Measurements from ENCODE around the gene CD84.

DNA sequence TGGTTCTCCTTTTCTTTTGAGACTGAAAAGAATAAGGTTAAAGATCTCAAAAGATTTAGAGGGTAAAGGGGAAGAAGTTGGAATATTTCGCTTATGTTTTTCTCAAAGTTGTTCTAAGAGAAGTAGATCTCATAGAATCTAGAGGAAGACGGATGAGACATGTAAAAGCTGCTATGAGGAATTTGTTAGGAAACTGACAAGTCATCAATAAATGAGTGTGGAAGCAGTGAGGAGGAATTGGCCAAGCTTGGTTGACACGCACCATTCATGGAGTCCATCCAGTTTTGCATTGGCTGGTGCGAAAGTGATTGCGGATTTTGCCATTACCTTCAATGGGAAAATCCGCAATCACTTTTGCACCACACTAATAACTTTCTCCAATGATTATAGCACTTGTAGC lies 76.2 kb downstream of the CD84 start:
- TF ChIP-seq, protein P1, sequence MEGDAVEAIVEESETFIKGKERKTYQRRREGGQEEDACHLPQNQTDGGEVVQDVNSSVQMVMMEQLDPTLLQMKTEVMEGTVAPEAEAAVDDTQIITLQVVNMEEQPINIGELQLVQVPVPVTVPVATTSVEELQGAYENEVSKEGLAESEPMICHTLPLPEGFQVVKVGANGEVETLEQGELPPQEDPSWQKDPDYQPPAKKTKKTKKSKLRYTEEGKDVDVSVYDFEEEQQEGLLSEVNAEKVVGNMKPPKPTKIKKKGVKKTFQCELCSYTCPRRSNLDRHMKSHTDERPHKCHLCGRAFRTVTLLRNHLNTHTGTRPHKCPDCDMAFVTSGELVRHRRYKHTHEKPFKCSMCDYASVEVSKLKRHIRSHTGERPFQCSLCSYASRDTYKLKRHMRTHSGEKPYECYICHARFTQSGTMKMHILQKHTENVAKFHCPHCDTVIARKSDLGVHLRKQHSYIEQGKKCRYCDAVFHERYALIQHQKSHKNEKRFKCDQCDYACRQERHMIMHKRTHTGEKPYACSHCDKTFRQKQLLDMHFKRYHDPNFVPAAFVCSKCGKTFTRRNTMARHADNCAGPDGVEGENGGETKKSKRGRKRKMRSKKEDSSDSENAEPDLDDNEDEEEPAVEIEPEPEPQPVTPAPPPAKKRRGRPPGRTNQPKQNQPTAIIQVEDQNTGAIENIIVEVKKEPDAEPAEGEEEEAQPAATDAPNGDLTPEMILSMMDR (IDR thresholded peaks at IDR 0.05; ENCODE audit: poor library complexity): no peak
- TF ChIP-seq EZH2 (IDR thresholded peaks at IDR 0.05; ENCODE audit: borderline replicate concordance) (no peak), EZH2phosphoT487 (IDR thresholded peaks at IDR 0.05; ENCODE audit: low read depth, severe bottlenecking, unreplicated experiment) (no peak)
